BLaER1 treated with 17β-estradiol and CSF1 and Interleukin-3, amounts not matched to agents 10 nM and 100 nM (cell line): ENCODE data around the gene HAGH.
"Not testable (repeated sequence)": the region's sequence is repeated elsewhere in the genome, so short reads cannot be mapped to it uniquely, and the experiment has no call there.

Experiments
- H3K27ac ChIP-seq, 11 experiments: shearing (Covaris generic); formaldehyde crosslinking; 2 replicates each; pipeline ENCODE4 v1.8.1; 2022
- H3K27me3 ChIP-seq, 11 experiments: shearing (Covaris generic); formaldehyde crosslinking; 2 replicates each; pipeline ENCODE4 v1.8.1; 2022
- H3K36me3 ChIP-seq, 11 experiments: shearing (Covaris generic); formaldehyde crosslinking; 2 replicates each; pipeline ENCODE4 v1.8.1; 2022
- H3K4me1 ChIP-seq, 10 experiments: shearing (Covaris generic); formaldehyde crosslinking; 2 replicates each; pipeline ENCODE4 v1.8.1; 2022
- H3K4me2 ChIP-seq, 11 experiments: shearing (Covaris generic); formaldehyde crosslinking; 2 replicates each; pipeline ENCODE4 v1.8.1; 2022
- H3K4me3 ChIP-seq, 10 experiments: shearing (Covaris generic); formaldehyde crosslinking; 2 replicates each; pipeline ENCODE4 v1.8.1; 2022
- H3K9ac ChIP-seq, 11 experiments: shearing (Covaris generic); formaldehyde crosslinking; 2 replicates each; pipeline ENCODE4 v1.8.1; 2022
- H3K9me3 ChIP-seq, 11 experiments: shearing (Covaris generic); formaldehyde crosslinking; replicated peaks in 1 of 11; 2 replicates each; pipeline ENCODE4 v1.8.1; 2022
- H4K20me1 ChIP-seq, 11 experiments: shearing (Covaris generic); formaldehyde crosslinking; 2 replicates each; pipeline ENCODE4 v1.8.1; 2022
- Cebpa-rat ChIP-seq, 11 experiments: shearing (Covaris generic); IDR thresholded peaks; 2 replicates each; pipeline ENCODE4 v1.8.1; 2022

HAGH gene

DNA sequence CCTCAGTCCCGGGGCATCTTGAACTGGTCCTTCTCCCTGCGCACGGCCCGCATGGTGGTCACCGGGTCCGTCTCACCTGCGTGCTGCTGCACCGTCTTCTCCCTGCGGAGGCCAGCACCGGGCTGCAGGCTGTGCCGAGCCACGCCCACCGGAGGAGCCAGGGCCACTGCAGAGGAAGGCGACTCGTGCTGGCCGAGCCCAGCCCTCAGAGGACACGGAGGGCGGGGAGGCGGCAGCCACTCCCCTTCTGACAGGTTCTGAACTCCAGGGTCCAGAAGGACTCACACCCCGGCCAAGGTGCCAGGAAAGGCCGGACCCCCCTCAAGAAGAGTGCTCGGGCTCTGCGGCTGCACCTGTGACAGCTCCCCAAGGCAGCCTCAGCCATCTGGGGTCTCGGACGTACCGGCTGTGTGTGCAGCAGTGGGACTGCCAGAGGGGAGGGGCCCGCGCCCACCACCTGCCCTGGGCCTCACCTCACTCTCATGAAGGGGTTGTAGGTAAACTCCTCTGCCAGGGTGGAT is 17.3 kb downstream of the HAGH start:
- Histone ChIP-seq H3K4me1 (peaks cover 5 to 21% (median 12%) of the 10 kb centered on the region in 10 experiments; a peak in 19 of 20 replicates), H4K20me1 (peaks cover 0 to 30% (median 5%) of the 10 kb centered on the region in 11 experiments; a peak in 4 of 22 replicates), H3K9me3 (no peaks in the 10 kb centered on the region), H3K9ac (no peak overlapping the region), H3K4me2 (no peak overlapping the region), H3K4me3 (no peak overlapping the region), H3K36me3 (peaks cover 31 to 81% (median 56%) of the 10 kb centered on the region in 11 experiments), H3K27me3 (no peaks in the 10 kb centered on the region), H3K27ac (no peak overlapping the region)
- TF ChIP-seq Cebpa-rat (IDR thresholded peaks at IDR 0.05) = no peak

DNA sequence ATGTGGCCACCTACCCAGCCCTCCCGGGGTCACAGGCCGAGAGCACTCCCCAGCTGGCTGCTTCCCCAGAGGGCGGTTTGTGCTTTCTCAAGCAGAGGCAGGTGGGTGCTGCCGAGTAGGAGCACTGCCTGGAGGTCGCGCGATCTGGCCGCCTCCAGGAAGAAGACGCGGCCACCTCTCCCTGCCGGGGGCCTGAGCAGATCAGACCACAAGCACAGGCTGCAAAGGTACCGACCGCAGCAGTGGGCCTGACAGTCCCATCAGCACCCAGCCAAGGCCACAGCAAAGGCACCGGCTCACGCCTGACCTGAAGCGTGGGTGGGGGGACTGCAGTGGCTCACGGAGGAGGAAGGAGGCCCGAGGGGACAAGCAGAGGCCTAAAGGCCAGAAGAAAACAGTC is 17.9 kb downstream of the HAGH start:
- Histone ChIP-seq H3K9ac (no peak overlapping the region), H3K27me3 (no peaks in the 10 kb centered on the region), H3K36me3 (peaks cover 31 to 75% (median 50%) of the 10 kb centered on the region in 11 experiments), H3K4me2 (no peak overlapping the region), H3K27ac (no peak overlapping the region), H3K4me3 (no peak overlapping the region), H3K9me3 (no peaks in the 10 kb centered on the region), H4K20me1 (peaks cover 0 to 26% (median 5%) of the 10 kb centered on the region in 11 experiments; a peak in 4 of 22 replicates), H3K4me1 (peaks cover 5 to 22% (median 13%) of the 10 kb centered on the region in 10 experiments; a peak in 19 of 20 replicates)
- no peak for TF ChIP-seq Cebpa-rat (IDR thresholded peaks at IDR 0.05)

DNA sequence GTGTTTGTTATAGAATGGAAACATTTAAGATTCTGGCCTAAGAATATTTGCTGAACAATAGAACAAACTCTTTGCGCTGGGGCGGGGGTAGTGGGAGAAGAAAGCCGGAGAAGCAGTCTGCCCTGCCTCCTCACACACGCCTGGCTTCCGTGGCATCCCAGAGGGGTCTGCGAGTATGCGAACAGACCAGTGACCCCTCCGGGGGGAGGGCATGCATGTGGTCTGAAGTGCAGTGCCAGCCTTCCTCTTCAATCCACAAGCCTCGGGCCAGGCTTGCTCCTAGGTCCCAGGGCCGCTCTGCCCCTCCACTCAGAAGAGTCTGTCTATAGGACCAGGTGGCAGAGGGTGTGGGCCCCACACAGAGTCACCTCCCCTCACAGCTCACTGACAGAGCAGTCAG is 19.0 kb downstream of the HAGH start:
- Histone ChIP-seq H4K20me1 (peaks cover 0 to 15% (median 0%) of the 10 kb centered on the region in 11 experiments; a peak in 4 of 22 replicates), H3K27ac (no peak overlapping the region), H3K9me3 (no peaks in the 10 kb centered on the region), H3K9ac (no peak overlapping the region), H3K36me3 (peaks cover 31 to 72% (median 50%) of the 10 kb centered on the region in 11 experiments), H3K27me3 (no peaks in the 10 kb centered on the region), H3K4me3 (no peak overlapping the region), H3K4me1 (peaks cover 0 to 16% (median 6%) of the 10 kb centered on the region in 10 experiments; a peak in 17 of 20 replicates), H3K4me2 (no peak overlapping the region)
- TF ChIP-seq Cebpa-rat (IDR thresholded peaks at IDR 0.05) = no peak

- no peak overlapping the region for H3K27ac ChIP-seq
- peaks cover 0 to 30% (median 12%) of the 10 kb centered on the region in 11 experiments; a peak in 14 of 22 replicates for H3K36me3 ChIP-seq
- no peaks in the 10 kb centered on the region for H3K27me3 ChIP-seq
- no peak overlapping the region for H3K4me2 ChIP-seq
- H3K9ac ChIP-seq = no peak overlapping the region
- H4K20me1 ChIP-seq = no peaks in the 10 kb centered on the region
- no peak overlapping the region for H3K4me3 ChIP-seq
- H3K9me3 ChIP-seq = peaks cover 29 to 39% (median 33%) of the 10 kb centered on the region in 11 experiments
- peaks cover 0 to 11% (median 3%) of the 10 kb centered on the region in 10 experiments; a peak in 8 of 20 replicates for H3K4me1 ChIP-seq
- no peak for TF ChIP-seq Cebpa-rat (IDR thresholded peaks at IDR 0.05)
Observed at GRCh38 chr16:1800701-1801100, 25.9 kb downstream of the HAGH start.

DNA sequence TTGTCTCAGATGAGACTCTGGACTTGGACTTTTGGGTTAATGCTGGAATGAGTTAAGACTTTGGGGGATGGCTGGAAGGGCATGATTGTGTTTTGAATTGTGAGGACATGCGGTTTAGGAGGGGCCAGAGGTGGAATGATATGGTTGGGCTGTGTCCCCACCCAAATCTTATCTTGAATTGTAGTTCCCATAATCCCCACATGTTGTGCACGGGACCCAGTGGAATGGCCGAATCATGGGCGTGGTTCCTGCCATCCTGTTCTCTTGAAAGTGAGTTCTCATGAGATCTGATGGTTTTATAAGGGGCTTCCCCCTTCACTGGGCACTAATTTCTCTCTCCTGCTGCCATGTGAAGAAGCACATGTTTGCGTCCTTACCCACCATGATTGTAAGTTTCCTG is 27.4 kb downstream of the HAGH start:
- H3K9me3 ChIP-seq = peaks cover 29 to 39% (median 33%) of the 10 kb centered on the region in 11 experiments
- H3K9ac ChIP-seq, H3K4me1 ChIP-seq, H3K27me3 ChIP-seq, H3K4me3 ChIP-seq, H3K27ac ChIP-seq, H4K20me1 ChIP-seq, H3K4me2 ChIP-seq: not testable (repeated sequence)
- H3K36me3 ChIP-seq = peaks cover 0 to 26% (median 8%) of the 10 kb centered on the region in 11 experiments; a peak in 10 of 22 replicates

GRCh38 chr16:1794908-1795666 is 31.5 kb downstream of the HAGH start:
- H4K20me1 ChIP-seq = peaks cover 0 to 45% (median 16%) of the 10 kb centered on the region in 11 experiments; a peak in 15 of 22 replicates
- H3K27me3 ChIP-seq = no peaks in the 10 kb centered on the region
- no peak for TF ChIP-seq Cebpa-rat (IDR thresholded peaks at IDR 0.05)
- no peak overlapping the region for H3K4me2 ChIP-seq
- H3K9me3 ChIP-seq = peaks cover 29 to 37% (median 31%) of the 10 kb centered on the region in 11 experiments
- peaks cover 0 to 47% (median 30%) of the 10 kb centered on the region in 11 experiments; a peak in 18 of 22 replicates for H3K36me3 ChIP-seq
- no peak overlapping the region for H3K9ac ChIP-seq
- H3K4me1 ChIP-seq = no peaks in the 10 kb centered on the region
- H3K27ac ChIP-seq = no peak overlapping the region
- H3K4me3 ChIP-seq = no peak overlapping the region

DNA sequence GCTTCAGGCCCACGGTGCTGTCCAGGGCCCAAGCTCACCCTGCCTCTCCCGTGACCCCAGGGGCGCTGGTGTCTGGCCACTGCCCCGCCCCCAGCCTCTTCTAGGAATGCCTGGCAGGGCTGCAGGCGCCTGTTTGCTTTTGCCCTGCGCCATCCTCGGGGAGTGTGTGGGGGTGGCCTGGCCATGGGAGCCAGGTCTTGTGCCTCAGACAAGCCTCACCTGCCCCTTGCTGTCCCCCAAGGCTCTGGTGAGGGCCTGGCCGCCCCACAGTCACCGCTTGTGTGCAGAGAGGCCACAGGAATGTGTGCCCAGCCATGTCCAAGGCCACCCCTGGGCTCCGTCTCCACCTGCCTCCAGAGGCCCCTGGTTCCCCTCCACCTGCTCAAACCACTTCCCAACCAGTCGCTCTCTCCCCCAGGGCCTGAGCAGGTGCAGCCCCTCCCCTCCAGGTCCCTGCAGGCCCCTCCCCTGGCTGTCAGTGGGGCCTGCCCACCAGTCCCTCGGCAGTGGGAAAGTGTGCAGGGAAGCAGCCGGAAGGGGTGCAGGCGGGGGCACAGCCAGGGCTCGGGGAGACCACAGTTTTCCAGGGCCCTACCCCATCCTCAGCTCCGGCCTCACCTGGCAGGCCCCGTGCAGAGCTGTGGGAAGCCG is 32.3 kb downstream of the HAGH start:
- no peak for TF ChIP-seq Cebpa-rat (IDR thresholded peaks at IDR 0.05)

GRCh38 chr16:1793578-1794220 is 32.9 kb downstream of the HAGH start, which contains the start of gene IGFALS:
Gene IGFALS (minus strand): TSS chr16:1793705. CDS start chr16:1793652, 53 bp downstream.
- H3K27ac ChIP-seq = no peak within 1 kb of the TSS
- no peak within 1 kb of the TSS for H3K4me3 ChIP-seq
- peaks cover 10 to 50% (median 41%) of the 10 kb centered on the region in 11 experiments for H3K36me3 ChIP-seq
- H3K27me3 ChIP-seq = no peaks in the 10 kb centered on the region
- no peak for TF ChIP-seq Cebpa-rat (IDR thresholded peaks at IDR 0.05)
- H3K4me1 ChIP-seq = no peaks in the 10 kb centered on the region
- H3K4me2 ChIP-seq = no peak within 1 kb of the TSS
- no peak within 1 kb of the TSS for H3K9ac ChIP-seq
- peaks cover 0 to 59% (median 29%) of the 10 kb centered on the region in 11 experiments; a peak in 17 of 22 replicates for H4K20me1 ChIP-seq
- H3K9me3 ChIP-seq = peaks cover 15 to 23% (median 17%) of the 10 kb centered on the region in 11 experiments

More for the DNA sequence above, 32.3 kb downstream of the HAGH start:
- Histone ChIP-seq H3K4me2 (no peak overlapping the region), H3K36me3 (peaks cover 4 to 50% (median 38%) of the 10 kb centered on the region in 11 experiments; a peak in 20 of 22 replicates), H3K9me3 (peaks cover 22 to 30% (median 24%) of the 10 kb centered on the region in 11 experiments), H3K27ac (no peak overlapping the region), H3K9ac (no peak overlapping the region), H4K20me1 (peaks cover 0 to 53% (median 22%) of the 10 kb centered on the region in 11 experiments; a peak in 16 of 22 replicates), H3K4me3 (no peak overlapping the region), H3K4me1 (no peaks in the 10 kb centered on the region), H3K27me3 (no peaks in the 10 kb centered on the region)
